ENCODE results near the gene MAP3K8.

- TF ChIP-seq POLR2A (IDR thresholded peaks at IDR 0.05) = no peak
- no peak for TF ChIP-seq CTCF (IDR thresholded peaks at IDR 0.05)
Observed at GRCh38 chr10:30439931-30440330, 5.9 kb downstream of the MAP3K8 start.
